DMS53 treated with DMSO at 0.1 percent for 48 hours (cell line): ENCODE measurements around the gene CHSY1.
"Not testable (repeated sequence)": the region's sequence is repeated elsewhere in the genome, so short reads cannot be mapped to it uniquely, and the experiment has no call there.

Experiments
- DNase-seq: peaks from one replicate; lab custom pipeline; 2025; ENCODE audit not compliant: unreplicated experiment; lab: John Stamatoyannopoulos, UW

The CHSY1 gene, protein sequence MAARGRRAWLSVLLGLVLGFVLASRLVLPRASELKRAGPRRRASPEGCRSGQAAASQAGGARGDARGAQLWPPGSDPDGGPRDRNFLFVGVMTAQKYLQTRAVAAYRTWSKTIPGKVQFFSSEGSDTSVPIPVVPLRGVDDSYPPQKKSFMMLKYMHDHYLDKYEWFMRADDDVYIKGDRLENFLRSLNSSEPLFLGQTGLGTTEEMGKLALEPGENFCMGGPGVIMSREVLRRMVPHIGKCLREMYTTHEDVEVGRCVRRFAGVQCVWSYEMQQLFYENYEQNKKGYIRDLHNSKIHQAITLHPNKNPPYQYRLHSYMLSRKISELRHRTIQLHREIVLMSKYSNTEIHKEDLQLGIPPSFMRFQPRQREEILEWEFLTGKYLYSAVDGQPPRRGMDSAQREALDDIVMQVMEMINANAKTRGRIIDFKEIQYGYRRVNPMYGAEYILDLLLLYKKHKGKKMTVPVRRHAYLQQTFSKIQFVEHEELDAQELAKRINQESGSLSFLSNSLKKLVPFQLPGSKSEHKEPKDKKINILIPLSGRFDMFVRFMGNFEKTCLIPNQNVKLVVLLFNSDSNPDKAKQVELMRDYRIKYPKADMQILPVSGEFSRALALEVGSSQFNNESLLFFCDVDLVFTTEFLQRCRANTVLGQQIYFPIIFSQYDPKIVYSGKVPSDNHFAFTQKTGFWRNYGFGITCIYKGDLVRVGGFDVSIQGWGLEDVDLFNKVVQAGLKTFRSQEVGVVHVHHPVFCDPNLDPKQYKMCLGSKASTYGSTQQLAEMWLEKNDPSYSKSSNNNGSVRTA

GRCh38 chr15:101251830-101252820, at the start of gene CHSY1:
Gene CHSY1 (minus strand): TSS chr15:101252048. CDS start chr15:101251456, 592 bp downstream.
- peak; percentile 31 for DNase-seq

GRCh38 chr15:101296418-101297405, 44.9 kb upstream of the CHSY1 start:
- no peak for DNase-seq

DNA sequence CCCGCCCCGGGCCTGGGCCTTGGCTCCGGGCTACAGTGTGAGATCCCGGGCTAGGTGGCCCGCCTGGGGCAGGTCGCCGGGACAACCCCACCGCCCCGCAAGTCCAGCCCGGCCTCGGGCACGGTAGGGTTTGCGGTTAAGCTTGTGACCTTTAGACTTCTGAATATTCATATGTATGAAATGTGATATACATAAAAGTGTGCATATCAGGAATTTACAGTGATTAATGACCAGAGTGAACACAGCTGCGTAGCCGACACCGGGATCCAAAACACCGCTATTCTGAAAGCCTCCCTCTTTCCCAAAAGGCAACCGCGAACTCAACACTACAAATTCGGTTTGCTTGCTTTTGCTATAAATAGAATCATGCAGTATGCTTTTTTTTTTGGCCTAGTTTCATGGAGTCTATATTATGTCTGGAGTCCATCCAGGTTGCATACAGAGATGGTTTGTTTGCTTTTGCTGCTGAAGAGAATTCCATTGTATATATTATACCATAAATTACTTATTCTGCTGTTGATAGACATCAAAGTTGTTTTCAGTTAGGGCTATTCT, 43.8 kb upstream of the CHSY1 start:
- peak; percentile 8 for DNase-seq

DNA sequence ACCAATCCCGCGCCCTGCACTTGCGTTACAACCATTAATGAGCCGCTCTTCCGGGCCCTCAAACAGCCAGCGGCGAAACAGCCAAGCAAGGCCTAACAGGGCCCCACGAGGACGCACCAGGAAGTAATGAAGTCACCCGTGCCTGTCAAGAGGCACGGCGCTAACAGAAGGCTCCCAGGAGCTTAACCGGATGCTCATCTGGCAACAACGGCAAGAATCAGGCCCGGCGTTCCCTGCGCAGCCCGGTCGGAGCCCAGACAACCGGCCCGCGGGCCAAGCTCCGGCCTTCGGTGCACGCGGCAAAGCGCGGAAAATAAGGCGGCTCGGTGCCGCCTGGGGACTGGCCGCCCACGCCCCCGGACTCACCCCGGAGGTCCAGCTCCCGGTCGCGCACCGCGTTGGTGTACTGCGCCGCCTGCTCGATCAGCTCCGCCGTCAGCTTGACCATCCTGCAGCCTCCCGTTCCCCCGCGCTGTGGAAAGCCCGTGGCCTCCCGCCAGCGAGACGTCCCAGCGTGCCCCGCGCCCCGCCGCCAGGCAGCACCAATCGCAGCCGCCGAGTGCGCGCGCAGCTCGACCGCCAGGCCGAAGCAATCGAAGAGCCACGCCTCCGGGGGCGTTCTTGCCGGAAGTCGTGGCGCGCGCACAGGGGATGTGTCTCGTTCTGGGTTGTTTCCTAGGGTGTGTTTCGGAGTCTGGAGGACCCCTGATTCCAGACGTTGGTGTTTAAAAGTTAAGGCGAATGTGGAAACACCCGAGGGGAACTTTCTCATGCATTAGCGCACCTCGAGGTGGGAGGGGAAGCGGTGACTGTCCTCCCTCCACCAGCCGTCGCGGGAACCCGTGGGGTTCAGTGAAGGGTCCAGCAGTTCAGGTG, 43.1 kb upstream of the CHSY1 start, which contains the start of gene SNRPA1:
Gene SNRPA1 (minus strand): TSS at position 518 of the 876 bp plus-strand sequence. CDS start 70 bp downstream, at position 448.
- peak; percentile 73 for DNase-seq

DNA sequence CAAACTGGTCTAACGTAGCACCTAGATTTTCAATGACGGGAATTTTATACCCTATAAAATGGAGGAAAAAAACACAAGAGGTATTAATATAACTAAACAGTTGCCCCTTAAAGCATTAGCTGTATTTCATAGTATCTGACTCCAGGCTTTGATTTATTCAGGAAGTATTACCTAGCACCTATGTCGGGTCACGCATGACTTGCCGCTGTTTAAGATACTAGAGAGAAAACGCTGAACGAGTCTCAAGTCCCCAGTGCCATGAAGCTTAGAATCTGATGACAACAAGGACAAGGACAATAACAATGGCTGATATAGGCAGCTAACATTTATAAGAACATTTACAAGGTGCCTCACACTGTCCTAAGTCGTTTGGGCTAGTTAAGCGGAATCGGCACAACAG, 41.3 kb upstream of the CHSY1 start:
- DNase-seq = no peak

DNA sequence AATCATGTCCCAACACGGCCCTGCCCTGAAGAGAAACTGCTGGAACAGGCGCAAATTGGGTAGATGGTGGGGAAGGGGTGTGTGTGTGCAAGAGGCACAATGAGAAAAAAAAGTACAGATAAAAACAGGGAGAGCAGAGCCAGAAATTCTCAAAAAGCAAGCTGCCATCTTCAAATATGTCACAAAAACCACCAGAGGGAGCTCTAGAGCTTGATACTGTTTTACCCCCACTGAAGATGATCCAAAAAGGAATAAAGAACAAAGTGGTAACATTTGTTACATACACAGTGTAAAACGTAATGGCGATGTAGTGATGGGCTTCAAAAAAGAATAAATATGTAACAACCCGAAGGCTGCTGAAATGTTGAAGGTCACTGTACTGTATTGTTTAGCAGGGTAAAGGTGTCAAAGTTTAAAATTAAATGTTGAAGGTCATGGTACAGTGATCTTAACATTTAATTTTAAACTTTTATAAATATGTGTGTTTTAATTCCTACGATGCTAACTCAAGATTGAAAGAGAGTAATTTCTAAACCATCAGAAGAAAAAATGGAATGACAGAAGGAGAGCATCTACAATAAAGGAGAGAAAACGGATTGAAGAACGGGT, 37.2 kb upstream of the CHSY1 start:
- DNase-seq = peak; percentile 35

- not testable (repeated sequence) for DNase-seq
These were observed 35.5 kb upstream of the CHSY1 start for GRCh38 chr15:101287342-101287741.

- DNase-seq = no peak
These were observed 34.7 kb upstream of the CHSY1 start for GRCh38 chr15:101286471-101287114.

- DNase-seq = no peak
These were observed 32.1 kb upstream of the CHSY1 start for GRCh38 chr15:101283931-101284330.

GRCh38 chr15:101280007-101280406, 28.2 kb upstream of the CHSY1 start:
- DNase-seq = no peak

DNA sequence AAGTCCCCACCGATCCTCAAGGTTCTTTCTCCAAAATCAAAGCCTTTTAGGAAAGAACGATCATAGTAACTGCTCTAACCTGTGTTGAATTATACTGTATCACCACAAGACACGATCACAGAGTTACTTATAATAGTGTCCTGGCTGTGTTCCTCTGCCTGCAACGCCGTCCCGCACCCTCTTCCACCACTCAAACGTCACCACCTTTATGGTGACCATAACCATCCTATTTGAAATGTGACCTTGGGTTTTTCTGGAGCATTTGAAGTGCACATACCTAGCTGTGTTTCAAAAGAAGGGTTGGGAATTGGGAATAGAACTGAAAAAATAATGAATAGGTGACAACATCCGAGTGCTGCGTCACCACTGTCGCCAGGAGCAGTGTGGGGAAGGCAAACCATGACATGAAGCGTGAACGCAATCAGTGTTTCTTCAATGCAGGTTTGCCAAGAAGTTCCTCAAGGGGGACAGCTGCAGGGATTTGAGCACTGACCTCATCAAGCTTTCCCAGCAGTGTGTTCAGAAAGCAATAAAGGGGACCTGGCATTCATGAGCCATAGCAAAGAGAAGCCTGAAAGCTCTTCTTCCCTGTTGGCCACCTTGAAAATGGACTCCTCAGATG, 26.2 kb upstream of the CHSY1 start:
- DNase-seq = peak; percentile 32

DNA sequence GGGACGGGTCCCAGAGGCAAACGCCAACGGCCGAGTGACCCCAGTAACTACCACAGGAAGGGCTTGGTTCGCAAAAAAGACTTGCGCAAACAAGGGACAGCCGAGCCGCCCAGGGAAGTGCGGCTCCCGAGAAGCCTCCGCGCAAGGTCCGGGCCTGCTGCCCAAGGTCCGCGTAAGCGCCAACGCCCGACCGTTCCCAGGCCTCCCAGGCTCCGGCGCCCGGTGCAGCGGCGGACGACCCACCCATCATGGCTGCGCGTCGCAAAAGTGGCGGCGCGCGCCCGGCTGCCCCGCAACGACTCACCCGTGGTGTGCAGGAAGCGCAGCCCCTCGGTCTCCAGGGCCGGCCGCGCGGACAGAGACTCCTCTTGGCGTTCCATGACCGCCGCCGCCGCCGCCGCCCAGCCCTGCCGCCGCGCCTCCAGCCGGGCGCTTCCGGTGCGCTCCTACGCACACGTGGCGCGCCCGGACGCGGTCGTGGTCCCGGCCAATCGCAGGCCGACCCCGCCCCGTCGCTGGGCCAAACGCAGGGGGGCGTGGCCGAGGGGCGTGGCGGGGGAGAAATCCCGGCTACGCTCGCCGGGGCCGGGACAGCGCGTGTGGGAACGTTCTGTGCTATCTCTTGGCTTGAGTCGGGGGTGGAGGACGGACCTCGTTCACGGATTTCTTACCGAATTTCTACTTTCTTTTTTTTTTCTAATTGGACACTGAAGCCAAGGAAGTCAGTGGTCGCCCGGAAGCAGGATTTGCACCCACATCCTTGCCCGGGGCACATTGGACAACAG, 25.4 kb upstream of the CHSY1 start, which contains the start of gene SELENOS:
Gene SELENOS (minus strand): TSS at position 448 of the 785 bp plus-strand sequence. CDS start 68 bp downstream, at position 380.
- DNase-seq = peak; percentile 69

- DNase-seq = no peak
These were observed 24.7 kb upstream of the CHSY1 start for GRCh38 chr15:101276501-101277037.

- DNase-seq = no peak
These were observed 23.2 kb upstream of the CHSY1 start for GRCh38 chr15:101275018-101275417.

DNA sequence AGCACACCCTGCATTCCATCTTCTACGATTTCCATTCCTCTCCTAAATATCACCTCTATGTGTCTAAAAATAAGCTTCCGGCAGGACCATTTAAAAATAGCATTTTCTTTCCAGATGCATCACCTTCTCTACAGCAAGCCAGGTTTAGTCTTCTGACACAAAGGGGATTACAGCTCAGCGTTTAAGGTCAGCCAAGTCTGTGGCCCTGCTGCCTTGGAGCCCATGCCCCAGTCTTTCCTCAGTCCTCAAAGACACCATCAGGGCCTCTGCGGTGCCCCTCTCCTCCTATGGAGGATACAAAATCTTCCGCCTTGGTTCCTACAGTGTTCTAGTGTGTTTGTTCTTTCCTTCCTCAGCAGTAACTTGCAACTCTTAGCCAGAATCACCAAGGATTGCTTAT, 21.7 kb upstream of the CHSY1 start:
- no peak for DNase-seq

- no peak for DNase-seq
These were observed 20.7 kb upstream of the CHSY1 start for GRCh38 chr15:101272584-101272983.
